Progenitor cell of endocrine pancreas (in vitro differentiated cells): Measurements from ENCODE around the gene GAS7. TPM values are rescaled to one million over a fixed set of nuclear protein-coding genes. Genes with fewer than 3 reads are reported as not detected.

Source experiments
- DNase-seq: peaks from one replicate; pipeline ENCODE4 v3.0.0; 2021; ENCODE audit warnings: low spot score; ENCODE audit not compliant: unreplicated experiment
- H3K27ac Mint-ChIP-seq: 2 replicates; pipeline ENCODE4 v1.8.0; 2021; ENCODE audit warnings: mild to moderate bottlenecking, moderate library complexity, mixed read lengths
- H3K27me3 Mint-ChIP-seq: 2 replicates; pipeline ENCODE4 v1.8.0; 2021; ENCODE audit warnings: mixed read lengths
- H3K36me3 Mint-ChIP-seq: 2 replicates; pipeline ENCODE4 v1.8.0; 2022; ENCODE audit warnings: mixed read lengths; ENCODE audit not compliant: insufficient read depth
- H3K4me1 Mint-ChIP-seq: 2 replicates; pipeline ENCODE4 v1.8.0; 2021; ENCODE audit warnings: low read depth, mixed read lengths
- H3K4me3 Mint-ChIP-seq: 2 replicates; pipeline ENCODE4 v1.8.0; 2021; ENCODE audit warnings: low read depth, mild to moderate bottlenecking, moderate library complexity, mixed read lengths
- H3K9me3 Mint-ChIP-seq: 2 replicates; pipeline ENCODE4 v1.8.0; 2021; ENCODE audit warnings: low read depth, mixed read lengths
- total RNA-seq: library from RNA; stranded (reverse); gene quantifications from 2 replicates; pipeline ENCODE4 v1.2.1, GENCODE V29; 2021
- TF ChIP-seq, protein P1 (sequence below): fragments of 200-600 bp; sonication (generic); IDR thresholded peaks from one replicate; pipeline ENCODE4 v1.5.0; 2021; ENCODE audit warnings: antibody characterized with exemption, mild to moderate bottlenecking; ENCODE audit not compliant: unreplicated experiment

The GAS7 gene
- total RNA-seq, 1 donor from 2014 or later = 3.4 TPM

DNA sequence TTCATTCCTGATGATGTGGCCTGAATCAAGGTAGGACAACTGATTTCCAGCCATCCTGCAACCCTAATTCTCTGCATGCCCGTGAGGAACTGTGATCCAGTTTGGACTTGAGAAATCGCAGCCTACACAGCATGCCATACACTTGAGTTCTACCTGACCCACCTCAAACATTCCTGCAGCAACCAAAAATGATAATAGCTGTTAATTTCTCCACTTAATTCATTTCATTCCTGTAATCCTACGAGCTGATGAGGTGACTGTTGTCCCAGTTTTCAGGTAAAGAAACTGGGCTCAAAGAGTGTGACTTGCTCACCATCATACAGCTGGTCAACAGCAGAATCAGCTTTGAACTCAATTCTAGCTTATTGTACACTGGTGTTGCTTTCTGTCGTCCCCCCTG, 2.2 kb upstream of the GAS7 start:
- Mint-ChIP-seq H3K27ac (no peak overlapping the region), H3K9me3 (peaks cover 12% of the 10 kb centered on the region), H3K27me3 (peaks cover 42% of the 10 kb centered on the region), H3K36me3 (peaks cover 2% of the 10 kb centered on the region), H3K4me3 (no peak overlapping the region), H3K4me1 (peaks cover 1% of the 10 kb centered on the region)
- DNase-seq = no peak
- TF ChIP-seq, protein P1, sequence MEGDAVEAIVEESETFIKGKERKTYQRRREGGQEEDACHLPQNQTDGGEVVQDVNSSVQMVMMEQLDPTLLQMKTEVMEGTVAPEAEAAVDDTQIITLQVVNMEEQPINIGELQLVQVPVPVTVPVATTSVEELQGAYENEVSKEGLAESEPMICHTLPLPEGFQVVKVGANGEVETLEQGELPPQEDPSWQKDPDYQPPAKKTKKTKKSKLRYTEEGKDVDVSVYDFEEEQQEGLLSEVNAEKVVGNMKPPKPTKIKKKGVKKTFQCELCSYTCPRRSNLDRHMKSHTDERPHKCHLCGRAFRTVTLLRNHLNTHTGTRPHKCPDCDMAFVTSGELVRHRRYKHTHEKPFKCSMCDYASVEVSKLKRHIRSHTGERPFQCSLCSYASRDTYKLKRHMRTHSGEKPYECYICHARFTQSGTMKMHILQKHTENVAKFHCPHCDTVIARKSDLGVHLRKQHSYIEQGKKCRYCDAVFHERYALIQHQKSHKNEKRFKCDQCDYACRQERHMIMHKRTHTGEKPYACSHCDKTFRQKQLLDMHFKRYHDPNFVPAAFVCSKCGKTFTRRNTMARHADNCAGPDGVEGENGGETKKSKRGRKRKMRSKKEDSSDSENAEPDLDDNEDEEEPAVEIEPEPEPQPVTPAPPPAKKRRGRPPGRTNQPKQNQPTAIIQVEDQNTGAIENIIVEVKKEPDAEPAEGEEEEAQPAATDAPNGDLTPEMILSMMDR = no peak

- Mint-ChIP-seq H3K27me3 (peaks cover 49% of the 10 kb centered on the region), H3K27ac (no peak overlapping the region), H3K4me3 (peak overlapping the region; percentile 59)
Observed at GRCh38 chr17:10200016-10200415, 1.6 kb upstream of the GAS7 start.

GRCh38 chr17:10197721-10198508, 491 bp downstream of the GAS7 start:
- Mint-ChIP-seq H3K9me3 (peaks cover 14% of the 10 kb centered on the region), H3K27ac (no peak overlapping the region), H3K27me3 (peaks cover 51% of the 10 kb centered on the region), H3K36me3 (no peaks in the 10 kb centered on the region), H3K4me3 (peak overlapping the region; percentile 65), H3K4me1 (peaks cover 1% of the 10 kb centered on the region)
- TF ChIP-seq, protein P1 = no peak
- DNase-seq = peak; percentile 47

More at GRCh38 chr17:10200016-10200415, 1.6 kb upstream of the GAS7 start:
- H3K4me1 Mint-ChIP-seq = peaks cover 1% of the 10 kb centered on the region
- TF ChIP-seq, protein P1 = no peak
- H3K36me3 Mint-ChIP-seq = peaks cover 2% of the 10 kb centered on the region
- no peak for DNase-seq
- H3K9me3 Mint-ChIP-seq = peaks cover 9% of the 10 kb centered on the region

DNA sequence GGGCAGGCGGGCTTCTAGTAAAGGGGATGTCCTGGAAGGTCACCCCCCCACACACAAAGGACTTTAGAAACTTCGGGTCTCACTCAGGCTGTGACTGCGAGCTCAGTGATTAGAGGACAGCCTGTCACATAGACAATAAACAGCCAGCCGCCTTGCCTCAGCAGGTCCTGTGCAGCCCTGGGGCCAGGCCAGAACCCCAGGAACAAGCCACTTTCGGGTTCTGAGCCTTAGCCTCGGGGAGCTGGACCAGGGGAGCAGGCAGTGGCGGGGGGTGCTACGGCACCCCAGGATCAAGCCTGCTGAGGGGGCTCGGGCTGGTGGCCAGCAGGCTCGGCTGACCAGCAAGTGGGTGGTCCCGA, 1.1 kb downstream of the GAS7 start:
- no peak overlapping the region for H3K27ac Mint-ChIP-seq
- DNase-seq = no peak
- H3K27me3 Mint-ChIP-seq = peaks cover 51% of the 10 kb centered on the region
- TF ChIP-seq, protein P1 = no peak
- peak overlapping the region; percentile 35 for H3K4me3 Mint-ChIP-seq
- peaks cover 14% of the 10 kb centered on the region for H3K9me3 Mint-ChIP-seq
- no peaks in the 10 kb centered on the region for H3K36me3 Mint-ChIP-seq
- H3K4me1 Mint-ChIP-seq = peaks cover 5% of the 10 kb centered on the region

GRCh38 chr17:10196941-10197340, 1.5 kb downstream of the GAS7 start:
- TF ChIP-seq, protein P1 = no peak
- DNase-seq = no peak
- Mint-ChIP-seq H3K9me3 (peaks cover 14% of the 10 kb centered on the region), H3K27me3 (peaks cover 51% of the 10 kb centered on the region), H3K36me3 (no peaks in the 10 kb centered on the region), H3K4me3 (peak overlapping the region; percentile 35), H3K27ac (no peak overlapping the region), H3K4me1 (peaks cover 8% of the 10 kb centered on the region)
